CD8-positive, alpha-beta memory T cell (primary cell): ENCODE data around the gene PIP5K1C. TPM values are rescaled to one million over a fixed set of nuclear protein-coding genes. Genes with fewer than 3 reads are reported as not detected.
A peak's percentile ranks its signal among the peaks of the same experiment; 100 is the strongest.

Source experiments
- CTCF ChIA-PET: fragments of 350-600 bp; sonication (Branson Sonifier 250); formaldehyde crosslinking; loops from one replicate; lab custom pipeline; 2021; ENCODE audit warnings: antibody characterized with exemption; lab: Charles Lee
- POLR2A ChIA-PET: fragments of 350-600 bp; sonication (Branson Sonifier 250); formaldehyde crosslinking; loops from one replicate; lab custom pipeline; 2021; ENCODE audit warnings: antibody characterized with exemption; lab: Charles Lee
- DNase-seq, 5 donors: peaks; one replicate each; pipeline versions ENCODE4 v3.0.0 to v3.0.0-alpha.2; 2020 to 2022; ENCODE audit warnings: mixed read lengths in 1 of 5
- H3K27ac ChIP-seq: one replicate; pipeline ENCODE4 v1.7.0; 2013; ENCODE audit warnings: low read depth, mild to moderate bottlenecking, low read length, moderate library complexity
- H3K27me3 ChIP-seq: 2 replicates; pipeline ENCODE4 v1.7.0; 2013; ENCODE audit warnings: low read length, mild to moderate bottlenecking; ENCODE audit not compliant: insufficient read depth, poor library complexity, severe bottlenecking
- H3K36me3 ChIP-seq: 2 replicates; pipeline ENCODE4 v1.7.0; 2013; ENCODE audit warnings: mild to moderate bottlenecking, low read length, moderate library complexity; ENCODE audit not compliant: insufficient read depth
- H3K4me1 ChIP-seq: 2 replicates; pipeline ENCODE4 v1.7.0; 2013; ENCODE audit warnings: mild to moderate bottlenecking, low read length, moderate library complexity; ENCODE audit not compliant: insufficient read depth
- H3K4me3 ChIP-seq: 2 replicates; pipeline ENCODE4 v1.7.0; 2013; ENCODE audit warnings: mild to moderate bottlenecking, low read length
- H3K9me3 ChIP-seq: 2 replicates; pipeline ENCODE4 v1.7.0; 2013; ENCODE audit warnings: mild to moderate bottlenecking, low read length
- H3K27ac Mint-ChIP-seq, 8 donors: one replicate each; pipeline ENCODE4 v1.8.0; 2020 to 2021; ENCODE audit warnings: mixed read lengths in 8 of 8, mild to moderate bottlenecking in 6 of 8, inconsistent platforms in 3 of 8, moderate library complexity in 3 of 8
- H3K27me3 Mint-ChIP-seq, 2 donors: one replicate each; pipeline ENCODE4 v1.8.0; 2020 to 2021; ENCODE audit warnings: mixed read lengths in 2 of 2, mild to moderate bottlenecking in 1 of 2, moderate library complexity in 1 of 2
- H3K36me3 Mint-ChIP-seq, 3 donors: one replicate each; pipeline ENCODE4 v1.8.0; 2020 to 2021; ENCODE audit warnings: mixed read lengths in 3 of 3, inconsistent platforms in 1 of 3, mild to moderate bottlenecking in 1 of 3
- H3K4me1 Mint-ChIP-seq, 3 donors: one replicate each; pipeline ENCODE4 v1.8.0; 2020 to 2021; ENCODE audit warnings: mixed read lengths in 3 of 3, inconsistent platforms in 1 of 3, mild to moderate bottlenecking in 1 of 3
- H3K4me3 Mint-ChIP-seq, 7 donors: one replicate each; pipeline ENCODE4 v1.8.0; 2020 to 2021; ENCODE audit warnings: mixed read lengths in 7 of 7, mild to moderate bottlenecking in 6 of 7, moderate library complexity in 4 of 7, inconsistent platforms in 2 of 7
- H3K9me3 Mint-ChIP-seq, 5 donors: one replicate each; pipeline ENCODE4 v1.8.0; 2020 to 2022; ENCODE audit warnings: mixed read lengths in 5 of 5, mild to moderate bottlenecking in 3 of 5, moderate library complexity in 2 of 5, inconsistent platforms in 1 of 5
- polyA plus RNA-seq: library from polyadenylated mRNA; unstranded; fragments of 300-500 nt; fragmentation: Illumina TruSeq; gene quantifications from one replicate; pipeline ENCODE4 v1.2.3, GENCODE V29; 2021
- total RNA-seq, 2 experiments: library from RNA; stranded (reverse); gene quantifications; one replicate each; pipeline ENCODE4 v1.2.3, GENCODE V29; 2021

PIP5K1C gene
- total and polyA plus RNA-seq, 3 experiments from 2014 or later: 16.0 to 27.6 (median 26.9) TPM

- Histone ChIP-seq H3K36me3 (no peaks in the 10 kb centered on the region), H3K4me3 (no peak overlapping the region), H3K4me1 (peaks cover 29% of the 10 kb centered on the region), H3K27ac (peak overlapping the region; percentile 73), H3K27me3 (no peaks in the 10 kb centered on the region), H3K9me3 (no peaks in the 10 kb centered on the region)
- Mint-ChIP-seq H3K27ac (peak overlapping the region in 3 of 8 donors; percentile 26 to 83 (median 79)), H3K4me3 (peak overlapping the region in 4 of 7 donors; percentile 47 to 79 (median 66)), H3K27me3 (no peaks in the 10 kb centered on the region), H3K4me1 (peaks cover 8 to 18% (median 13%) of the 10 kb centered on the region in 3 donors), H3K9me3 (no peaks in the 10 kb centered on the region), H3K36me3 (peaks cover 0 to 13% (median 3%) of the 10 kb centered on the region in 3 donors)
- ChIA-PET CTCF (interaction anchor here (1.1 to 2.8 kb wide), 3 partner anchors 11 to 63 kb away, joined by 3 to 14 read pairs (median 3); partner anchors contain the start of gene GIPC3), POLR2A (no interaction called here)
- no peak for DNase-seq
These were observed 92.1 kb downstream of the PIP5K1C start for GRCh38 chr19:3608079-3608641.

- CTCF ChIA-PET: interaction anchor here (1.1 to 2.8 kb wide), 3 partner anchors 11 to 62 kb away, joined by 3 to 14 read pairs (median 3); partner anchors contain the start of gene GIPC3
- peak overlapping the region in 6 of 7 donors; percentile 47 to 87 (median 66) for H3K4me3 Mint-ChIP-seq
- H3K4me1 Mint-ChIP-seq: peaks cover 8 to 18% (median 13%) of the 10 kb centered on the region in 3 donors
- H3K27me3 Mint-ChIP-seq: no peaks in the 10 kb centered on the region
- Histone ChIP-seq H3K27ac (peak overlapping the region; percentile 73), H3K36me3 (no peaks in the 10 kb centered on the region), H3K27me3 (no peaks in the 10 kb centered on the region), H3K4me3 (no peak overlapping the region), H3K4me1 (peaks cover 29% of the 10 kb centered on the region), H3K9me3 (no peaks in the 10 kb centered on the region)
- POLR2A ChIA-PET: no interaction called here
- H3K9me3 Mint-ChIP-seq: no peaks in the 10 kb centered on the region
- H3K36me3 Mint-ChIP-seq: peaks cover 0 to 10% (median 3%) of the 10 kb centered on the region in 3 donors
- DNase-seq: peak in 1 of 5 donors; percentile 49
- H3K27ac Mint-ChIP-seq: peak overlapping the region in 3 of 8 donors; percentile 26 to 84 (median 83)
These were observed 92.8 kb downstream of the PIP5K1C start for GRCh38 chr19:3607303-3608078.

GRCh38 chr19:3606690-3607289 lies 93.5 kb downstream of the PIP5K1C start, which contains the start of gene TBXA2R:
TSS of gene TBXA2R (minus strand) at chr19:3606875. CDS start at chr19:3600634, 6,241 bp downstream.
- Histone ChIP-seq H3K9me3 (no peaks in the 10 kb centered on the region), H3K27me3 (no peaks in the 10 kb centered on the region), H3K36me3 (no peaks in the 10 kb centered on the region), H3K4me1 (peaks cover 29% of the 10 kb centered on the region), H3K27ac (peak within 1 kb of the TSS; percentile 73), H3K4me3 (peak within 1 kb of the TSS; percentile 21)
- Mint-ChIP-seq H3K4me1 (peaks cover 8 to 18% (median 13%) of the 10 kb centered on the region in 3 donors), H3K36me3 (peaks cover 0 to 6% (median 0%) of the 10 kb centered on the region in 3 donors), H3K9me3 (no peaks in the 10 kb centered on the region), H3K27me3 (no peaks in the 10 kb centered on the region), H3K4me3 (peak within 1 kb of the TSS in 6 of 7 donors; percentile 23 to 87 (median 60)), H3K27ac (peak within 1 kb of the TSS in 3 of 8 donors; percentile 26 to 84 (median 83))
- peak; percentile 24 to 70 (median 37) for DNase-seq
- ChIA-PET CTCF (no interaction called here), POLR2A (interaction anchor here (0.6 kb wide), 1 partner anchor 52 kb away, joined by 3 read pairs; no protein-coding TSS in a partner anchor)

- ChIA-PET CTCF (no interaction called here), POLR2A (interaction anchor here (0.6 kb wide), 1 partner anchor 52 kb away, joined by 3 read pairs; no protein-coding TSS in a partner anchor)
- Histone ChIP-seq H3K4me1 (peaks cover 29% of the 10 kb centered on the region), H3K27me3 (no peaks in the 10 kb centered on the region), H3K36me3 (no peaks in the 10 kb centered on the region), H3K9me3 (no peaks in the 10 kb centered on the region), H3K27ac (peak overlapping the region; percentile 59), H3K4me3 (peak overlapping the region; percentile 21)
- peak overlapping the region in 5 of 7 donors; percentile 23 to 76 (median 49) for H3K4me3 Mint-ChIP-seq
- H3K9me3 Mint-ChIP-seq: no peaks in the 10 kb centered on the region
- H3K36me3 Mint-ChIP-seq: peaks cover 0 to 5% (median 0%) of the 10 kb centered on the region in 3 donors
- no peaks in the 10 kb centered on the region for H3K27me3 Mint-ChIP-seq
- H3K4me1 Mint-ChIP-seq: peaks cover 8 to 18% (median 13%) of the 10 kb centered on the region in 3 donors
- DNase-seq: peak in 3 of 5 donors; percentile 18 to 60 (median 19)
- no peak overlapping the region for H3K27ac Mint-ChIP-seq
These were observed 94.0 kb downstream of the PIP5K1C start for GRCh38 chr19:3606174-3606689.

- DNase-seq: no peak
- Mint-ChIP-seq H3K27me3 (no peaks in the 10 kb centered on the region), H3K36me3 (peaks cover 0 to 5% (median 0%) of the 10 kb centered on the region in 3 donors), H3K9me3 (no peaks in the 10 kb centered on the region), H3K27ac (no peak overlapping the region), H3K4me1 (peaks cover 8 to 18% (median 13%) of the 10 kb centered on the region in 3 donors), H3K4me3 (no peak overlapping the region)
- ChIA-PET POLR2A (no interaction called here), CTCF (no interaction called here)
- peak overlapping the region; percentile 59 for H3K27ac ChIP-seq
- H3K4me3 ChIP-seq: peak overlapping the region; percentile 21
- H3K36me3 ChIP-seq: no peaks in the 10 kb centered on the region
- peaks cover 29% of the 10 kb centered on the region for H3K4me1 ChIP-seq
- no peaks in the 10 kb centered on the region for H3K27me3 ChIP-seq
- no peaks in the 10 kb centered on the region for H3K9me3 ChIP-seq
These were observed 94.5 kb downstream of the PIP5K1C start for GRCh38 chr19:3605770-3606169.

- peak overlapping the region; percentile 21 for H3K4me3 ChIP-seq
- Mint-ChIP-seq H3K9me3 (no peaks in the 10 kb centered on the region), H3K27ac (no peak overlapping the region), H3K4me3 (no peak overlapping the region), H3K36me3 (peaks cover 0 to 2% (median 0%) of the 10 kb centered on the region in 3 donors), H3K27me3 (no peaks in the 10 kb centered on the region), H3K4me1 (peaks cover 8 to 18% (median 13%) of the 10 kb centered on the region in 3 donors)
- no peaks in the 10 kb centered on the region for H3K36me3 ChIP-seq
- DNase-seq: no peak
- ChIA-PET POLR2A (interaction anchor here (1.4 kb wide), 1 partner anchor 20 kb away, joined by 7 read pairs; the partner anchor contains the start of gene GIPC3), CTCF (interaction anchor here (1.2 to 1.5 kb wide), 3 partner anchors 10 to 60 kb away, joined by 3 to 8 read pairs (median 3); partner anchors contain the start of gene GIPC3)
- no peaks in the 10 kb centered on the region for H3K9me3 ChIP-seq
- no peaks in the 10 kb centered on the region for H3K27me3 ChIP-seq
- H3K27ac ChIP-seq: no peak overlapping the region
- H3K4me1 ChIP-seq: peaks cover 29% of the 10 kb centered on the region
These were observed 94.9 kb downstream of the PIP5K1C start for GRCh38 chr19:3605361-3605760.

GRCh38 chr19:3604987-3605343 lies 95.3 kb downstream of the PIP5K1C start:
- H3K9me3 ChIP-seq: no peaks in the 10 kb centered on the region
- Mint-ChIP-seq H3K4me1 (peaks cover 8 to 18% (median 13%) of the 10 kb centered on the region in 3 donors), H3K36me3 (no peaks in the 10 kb centered on the region), H3K27ac (no peak overlapping the region), H3K27me3 (no peaks in the 10 kb centered on the region), H3K9me3 (no peaks in the 10 kb centered on the region), H3K4me3 (no peak overlapping the region)
- no peaks in the 10 kb centered on the region for H3K36me3 ChIP-seq
- peak overlapping the region; percentile 21 for H3K4me3 ChIP-seq
- H3K4me1 ChIP-seq: peaks cover 29% of the 10 kb centered on the region
- ChIA-PET POLR2A (interaction anchor here (0.8 to 1.4 kb wide), 2 partner anchors 20 to 48 kb away, joined by 3 to 7 read pairs; partner anchors contain the start of genes GIPC3 and MFSD12), CTCF (interaction anchor here (1.2 to 1.5 kb wide), 3 partner anchors 10 to 60 kb away, joined by 3 to 8 read pairs (median 3); partner anchors contain the start of gene GIPC3)
- H3K27ac ChIP-seq: no peak overlapping the region
- H3K27me3 ChIP-seq: no peaks in the 10 kb centered on the region
- DNase-seq: peak in 2 of 5 donors; percentile 37 to 69
